GM18498 (cell line): Measurements from ENCODE around the gene KRTAP13-4.

Source experiments
- ATAC-seq: cut with Tn5 transposase; IDR thresholded peaks from one replicate; pipeline ENCODE4 v1.9.1; 2021; ENCODE audit warnings: mild to moderate bottlenecking, moderate library complexity; ENCODE audit not compliant: unreplicated experiment

Gene KRTAP13-4, protein sequence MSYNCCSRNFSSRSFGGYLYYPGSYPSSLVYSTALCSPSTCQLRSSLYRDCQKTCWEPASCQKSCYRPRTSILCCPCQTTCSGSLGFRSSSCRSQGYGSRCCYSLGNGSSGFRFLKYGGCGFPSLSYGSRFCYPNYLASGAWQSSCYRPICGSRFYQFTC

DNA sequence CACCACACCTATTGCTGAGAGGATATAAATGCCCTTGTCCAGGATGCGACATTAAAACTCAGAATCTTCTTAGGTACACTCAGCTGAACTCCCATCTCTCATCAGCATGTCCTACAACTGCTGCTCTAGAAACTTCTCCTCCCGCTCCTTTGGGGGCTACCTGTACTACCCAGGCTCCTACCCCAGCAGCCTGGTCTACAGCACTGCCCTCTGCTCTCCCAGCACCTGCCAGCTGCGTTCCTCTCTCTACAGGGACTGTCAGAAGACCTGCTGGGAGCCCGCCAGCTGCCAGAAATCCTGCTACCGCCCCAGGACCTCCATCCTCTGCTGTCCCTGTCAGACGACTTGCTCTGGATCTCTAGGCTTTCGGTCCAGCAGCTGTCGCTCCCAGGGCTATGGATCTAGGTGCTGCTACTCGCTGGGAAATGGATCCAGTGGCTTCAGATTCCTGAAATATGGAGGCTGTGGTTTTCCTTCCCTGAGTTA lies at the start of gene KRTAP13-4:
Gene KRTAP13-4, plus strand, starts transcription at position 51 of the 486 bp plus-strand sequence. Its CDS starts 56 bp downstream, at position 107.
- no peak for ATAC-seq

DNA sequence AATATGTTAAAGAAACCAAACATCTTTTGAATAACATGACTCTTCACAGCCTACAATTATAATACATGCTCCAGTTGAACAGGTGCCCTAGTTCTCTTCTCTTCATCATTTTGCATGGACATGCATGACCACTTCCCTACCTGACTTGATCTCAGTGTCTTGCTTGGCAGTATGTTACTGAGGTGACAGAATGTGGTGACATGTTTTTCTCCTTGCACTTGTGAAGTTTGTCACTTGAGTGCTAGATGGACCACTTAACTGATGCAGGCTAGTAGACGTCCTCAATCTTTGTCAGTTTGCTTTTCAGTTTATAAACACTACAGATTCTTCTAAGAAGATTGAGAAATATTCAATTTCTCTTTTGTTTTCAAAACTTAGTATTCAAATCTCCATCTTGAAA lies 47.8 kb upstream of the KRTAP13-4 start:
- no peak for ATAC-seq

DNA sequence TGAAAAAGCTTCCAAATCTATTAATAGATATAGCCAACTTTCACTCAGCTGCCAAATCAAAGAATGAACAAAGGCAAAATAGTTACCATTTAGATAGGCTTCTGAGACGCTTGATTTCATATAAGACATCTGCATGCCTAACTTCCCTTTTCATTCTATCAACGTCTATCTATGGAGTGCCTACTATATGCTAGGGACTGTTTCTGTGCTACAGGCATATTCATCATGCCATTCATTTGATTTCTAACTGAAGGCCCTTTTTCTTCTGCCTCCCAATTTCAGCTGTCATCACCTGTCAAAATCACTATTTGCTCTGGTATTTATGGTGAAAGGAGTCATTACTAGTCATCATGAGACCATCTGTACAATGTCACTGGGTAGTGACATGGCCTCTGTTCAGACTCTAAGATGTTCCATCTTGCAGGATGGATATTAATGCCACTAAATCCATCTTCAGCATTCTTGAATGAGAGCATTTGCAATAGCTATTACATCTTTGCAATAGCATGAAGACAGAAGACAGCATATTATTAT lies 38.5 kb upstream of the KRTAP13-4 start:
- ATAC-seq = no peak

DNA sequence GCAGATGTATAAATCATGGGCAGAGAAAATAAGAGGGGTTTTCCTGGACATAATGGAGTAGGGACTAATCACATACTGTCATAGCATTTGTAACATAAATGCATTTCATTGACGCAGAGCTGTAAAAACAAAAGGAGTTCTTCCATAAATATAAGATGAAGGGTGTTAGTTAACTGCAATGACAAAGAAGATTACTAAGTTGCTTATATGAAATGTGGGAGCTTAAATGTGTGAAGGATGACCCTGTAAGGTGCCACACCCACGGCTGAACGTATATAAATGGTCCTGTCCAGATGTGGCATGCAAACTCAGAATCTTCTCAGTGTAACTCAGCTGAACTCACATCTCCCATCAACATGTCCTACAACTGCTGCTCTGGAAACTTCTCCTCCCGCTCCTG lies 34.3 kb upstream of the KRTAP13-4 start, which contains the start of gene KRTAP13-1:
Gene KRTAP13-1, plus strand, starts transcription at position 301 of the 400 bp plus-strand sequence. Its CDS starts 56 bp downstream, at position 357.
- ATAC-seq = no peak

DNA sequence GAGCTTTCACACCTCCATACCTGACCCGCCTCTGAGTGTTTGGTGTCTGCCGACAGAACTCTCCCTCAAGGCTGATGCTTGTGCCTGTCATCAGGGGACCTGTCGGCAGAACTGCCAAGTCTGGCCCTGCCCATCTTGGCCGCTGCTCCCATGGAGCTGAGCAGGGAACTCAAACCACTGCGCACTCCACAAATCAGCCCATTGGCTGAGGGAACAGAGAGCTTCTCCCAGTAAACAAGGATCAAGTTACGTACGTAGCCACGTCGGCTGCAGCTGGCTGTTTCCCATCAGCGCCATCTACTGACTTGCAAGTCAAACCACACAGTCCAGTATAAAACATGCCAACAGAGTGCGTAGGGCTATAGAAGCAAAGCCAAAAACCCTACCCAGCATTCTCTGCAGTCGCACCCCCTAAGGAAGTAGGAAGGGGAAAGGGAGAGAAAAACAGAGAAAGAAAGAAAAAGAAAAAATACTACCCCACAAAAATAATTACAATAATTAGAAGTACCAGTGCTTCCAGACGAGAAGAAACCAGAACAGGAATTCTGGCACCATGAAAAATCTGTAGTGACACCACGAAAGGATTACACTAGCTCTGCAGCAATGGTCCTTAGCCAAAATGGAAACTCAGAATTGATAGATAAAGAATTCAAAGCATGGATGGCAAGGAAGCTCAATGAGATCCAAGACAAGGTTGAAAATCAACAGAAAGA lies 21.1 kb upstream of the KRTAP13-4 start:
- ATAC-seq = no peak

DNA sequence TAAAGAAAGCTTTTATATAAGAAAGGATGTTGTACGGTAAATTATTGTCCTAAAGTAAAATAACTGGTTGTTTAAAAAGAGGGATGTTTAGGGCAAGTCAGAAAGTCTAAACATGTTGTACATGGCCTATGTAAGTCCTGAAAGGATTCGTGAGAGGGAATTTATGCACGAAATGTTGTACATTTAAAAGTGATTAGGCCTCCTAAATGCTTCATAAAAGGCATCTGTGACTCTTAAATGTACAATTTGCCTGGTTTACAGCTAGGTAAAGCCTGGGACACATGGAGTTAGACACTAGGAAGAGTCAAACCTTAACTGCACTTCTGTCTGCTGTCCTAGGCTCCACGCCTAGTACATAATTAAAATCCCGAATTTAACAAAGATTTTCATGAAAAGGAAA lies 14.0 kb upstream of the KRTAP13-4 start:
- ATAC-seq = no peak

DNA sequence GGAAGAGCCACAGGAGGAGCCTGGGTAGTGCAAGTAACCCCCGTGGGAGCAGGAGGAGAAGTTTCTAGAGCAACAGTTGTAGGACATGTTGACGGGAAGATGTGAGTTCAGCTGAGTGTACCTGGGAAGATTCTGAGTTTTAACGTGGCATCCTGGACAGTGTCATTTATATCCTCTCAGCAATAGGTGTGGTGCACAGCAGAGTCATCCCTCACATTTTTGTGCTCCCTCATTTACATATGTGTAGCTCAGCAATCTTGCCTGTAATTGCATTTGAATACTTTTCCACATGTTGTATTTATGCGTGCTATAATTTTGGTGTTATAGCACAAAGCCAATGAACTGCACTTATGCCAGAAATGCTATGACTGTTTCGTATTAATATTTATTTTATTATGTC lies 4.2 kb upstream of the KRTAP13-4 start, which contains the start of gene KRTAP13-3:
Gene KRTAP13-3, minus strand, starts transcription at position 101 of the 400 bp plus-strand sequence. Its CDS starts 14 bp downstream, at position 87.
- no peak for ATAC-seq

DNA sequence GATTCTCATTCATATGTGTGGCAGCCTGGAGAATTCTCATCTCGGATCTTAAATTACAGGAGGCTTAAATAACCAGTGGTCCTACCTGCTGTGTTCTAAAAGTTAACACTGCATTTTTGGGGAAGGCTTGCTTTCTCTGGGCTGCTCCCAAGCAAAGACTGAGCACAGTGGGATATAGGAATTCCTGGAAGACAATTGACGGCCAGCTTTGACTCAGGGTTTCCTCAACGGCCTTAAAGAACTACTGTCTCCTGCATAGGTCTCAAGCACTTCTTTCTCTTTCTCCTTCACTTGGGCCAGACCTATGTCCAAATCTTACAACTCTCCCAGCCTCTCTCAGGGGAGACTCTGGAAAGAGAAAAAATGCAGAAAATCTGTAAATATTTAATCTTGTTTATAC lies 3.3 kb upstream of the KRTAP13-4 start:
- ATAC-seq = no peak

DNA sequence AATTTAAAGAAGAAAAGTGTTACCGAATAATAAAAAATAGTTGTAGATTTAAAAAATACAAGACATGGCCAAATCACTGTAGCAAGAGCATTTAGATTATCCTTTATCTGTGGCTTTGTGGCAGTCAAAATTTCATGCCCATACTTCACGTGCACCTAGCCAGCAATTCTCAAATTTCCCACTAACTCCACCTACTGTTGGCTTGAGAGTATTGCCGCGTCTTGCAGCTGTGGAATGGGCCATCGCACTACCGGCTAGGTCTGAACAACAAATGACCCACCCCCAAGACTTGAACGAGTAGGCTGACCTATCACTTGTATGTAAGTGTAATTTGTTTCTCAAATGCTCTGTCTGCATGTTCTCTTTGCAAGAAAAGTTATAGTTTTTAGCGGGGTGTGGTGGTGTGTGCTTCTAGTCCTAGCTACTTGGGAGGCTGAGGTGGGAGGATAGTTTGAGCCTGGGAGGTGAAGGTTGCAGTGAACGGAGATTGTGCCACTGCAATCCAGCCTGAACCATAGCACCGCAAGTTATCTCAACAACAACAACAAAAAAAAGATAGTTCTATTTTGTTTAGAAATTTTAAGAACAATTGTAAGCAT lies 4.1 kb downstream of the KRTAP13-4 start:
- no peak for ATAC-seq

DNA sequence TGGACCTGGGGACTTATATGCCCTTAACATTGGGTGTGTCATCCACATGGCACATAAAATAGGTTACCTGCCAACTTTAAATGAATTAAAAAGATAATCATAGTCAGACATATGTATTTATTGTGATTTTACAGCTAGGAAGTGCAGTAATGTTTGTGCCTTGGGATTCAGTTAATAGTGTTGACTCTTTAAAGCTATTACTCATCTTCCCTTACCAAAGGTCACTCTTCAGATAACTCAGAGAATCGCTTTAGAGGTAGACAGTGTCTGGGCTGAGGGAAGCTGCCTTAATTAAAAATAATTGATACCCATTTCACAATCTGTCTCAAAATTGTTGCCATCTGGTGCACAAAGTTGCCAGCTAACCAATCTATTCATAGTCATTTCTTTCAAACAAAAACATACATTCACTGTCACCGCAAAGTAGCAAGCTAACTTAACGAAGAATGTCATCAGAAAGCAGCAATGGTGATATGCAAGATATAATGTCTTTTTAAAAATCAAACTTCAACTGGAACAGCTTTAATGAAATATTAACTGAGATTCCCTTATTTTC lies 7.1 kb downstream of the KRTAP13-4 start:
- no peak for ATAC-seq

DNA sequence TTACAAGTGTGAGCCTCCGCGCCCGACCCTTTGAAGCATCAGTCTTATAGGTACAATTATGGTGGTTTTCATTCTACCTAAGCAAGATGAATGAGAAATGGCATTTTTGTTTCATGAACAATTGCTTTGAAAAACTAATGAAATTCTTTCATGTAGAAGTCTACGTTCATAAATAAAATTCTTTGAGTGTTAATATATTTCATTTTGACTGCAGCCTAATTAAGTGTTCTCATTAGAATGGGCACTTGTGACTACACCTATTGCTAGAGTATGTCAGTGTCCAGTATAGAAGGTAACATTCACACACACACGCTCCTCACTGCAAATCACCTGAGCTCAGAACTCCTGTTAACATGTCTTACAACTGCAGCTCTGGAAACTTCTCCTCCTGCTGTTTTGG lies 10.0 kb downstream of the KRTAP13-4 start, which contains the start of gene KRTAP15-1:
Gene KRTAP15-1, plus strand, starts transcription at position 301 of the 400 bp plus-strand sequence. Its CDS starts 53 bp downstream, at position 354.
- no peak for ATAC-seq

DNA sequence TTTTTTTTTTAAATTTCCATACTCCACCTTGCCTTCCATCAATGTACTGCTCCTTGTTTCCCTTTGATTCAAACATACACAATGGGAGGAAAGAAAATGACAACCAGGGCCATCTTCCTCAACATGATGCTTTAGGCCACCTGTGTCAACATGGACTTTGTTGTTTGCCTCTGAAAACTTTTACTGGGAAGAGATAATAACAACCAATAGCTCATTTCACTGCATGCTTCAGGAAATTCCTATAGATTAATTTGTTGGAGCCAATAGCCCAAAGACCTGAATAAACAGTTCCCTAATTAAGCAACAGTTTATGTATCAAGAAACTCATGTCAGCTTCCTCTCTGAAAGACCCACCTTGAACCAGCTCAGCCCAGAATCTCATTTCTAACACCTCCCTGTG lies 13.2 kb downstream of the KRTAP13-4 start:
- ATAC-seq = no peak

DNA sequence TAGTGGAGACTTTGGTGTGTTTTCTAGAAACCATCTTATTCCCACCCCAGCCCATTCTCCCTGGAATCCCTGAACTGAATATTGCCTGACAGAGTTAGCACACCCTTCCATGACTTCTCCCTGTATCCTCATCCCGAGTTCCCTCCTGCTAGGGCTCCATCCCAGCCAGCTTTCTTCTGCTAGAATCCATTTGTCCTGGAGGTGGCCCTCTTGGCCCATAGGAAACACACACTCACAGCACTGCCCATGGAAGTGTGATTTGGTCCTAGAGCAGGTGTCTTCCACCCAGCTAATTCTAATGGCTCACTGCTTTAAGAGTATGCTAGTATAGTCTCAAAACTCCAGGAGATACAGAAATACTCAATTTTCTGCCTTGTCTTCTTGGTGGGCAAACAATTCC lies 14.2 kb downstream of the KRTAP13-4 start:
- ATAC-seq = no peak

DNA sequence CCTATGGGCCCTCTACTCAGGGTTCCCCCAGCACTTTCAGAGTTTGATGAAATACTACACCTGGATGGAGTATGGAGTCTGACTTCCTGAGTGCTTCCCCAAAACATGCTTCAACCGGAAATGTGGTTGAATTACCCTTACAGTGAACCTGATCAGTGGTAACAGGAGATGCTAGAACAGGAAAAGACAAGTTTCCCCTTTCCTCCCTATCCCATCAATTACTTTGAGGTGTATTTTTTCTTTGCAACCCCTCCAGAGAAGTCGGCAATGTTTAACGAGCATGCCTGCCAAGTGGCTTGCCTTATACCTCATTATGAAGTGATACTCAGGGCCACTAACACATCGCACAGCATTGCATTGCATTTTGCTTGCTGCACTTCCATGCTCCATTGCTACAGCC lies 17.0 kb downstream of the KRTAP13-4 start:
- no peak for ATAC-seq

DNA sequence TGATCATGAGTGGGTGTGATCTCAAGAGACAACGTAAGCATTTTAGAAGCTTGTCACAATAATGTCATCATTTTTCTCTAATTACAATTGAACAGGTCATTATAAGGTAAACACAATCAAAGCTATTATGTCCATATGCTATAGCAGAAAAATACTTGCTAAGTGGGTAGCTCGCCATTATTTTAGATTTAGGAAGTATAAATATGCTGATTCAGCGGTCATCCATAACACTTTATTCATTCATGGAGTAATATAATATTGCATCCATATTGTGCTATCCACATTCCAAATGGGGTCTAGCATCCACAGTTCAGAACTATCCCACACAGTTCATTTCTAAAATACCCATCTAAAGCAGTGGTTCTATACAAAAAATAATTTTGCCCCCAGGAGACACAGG lies 18.5 kb downstream of the KRTAP13-4 start:
- no peak for ATAC-seq

DNA sequence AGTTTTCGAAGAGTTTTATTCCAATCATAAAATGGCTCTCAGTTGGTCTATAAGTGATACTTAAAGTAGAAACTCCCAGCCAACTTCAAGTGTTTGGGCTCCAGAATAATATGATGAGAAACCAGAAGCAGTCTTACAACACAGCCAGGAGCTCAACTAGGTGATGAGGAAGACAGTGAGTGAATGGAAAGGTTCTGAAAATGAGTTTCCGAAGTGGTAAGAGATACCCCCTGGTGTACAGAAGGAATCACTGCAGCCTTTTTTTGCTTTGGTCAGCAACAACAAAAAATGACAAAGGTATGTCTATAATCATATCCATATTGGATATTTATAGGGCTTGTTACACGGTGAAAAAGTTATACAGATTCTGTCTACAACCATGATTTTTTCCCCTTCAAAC lies 33.7 kb downstream of the KRTAP13-4 start:
- ATAC-seq = no peak

DNA sequence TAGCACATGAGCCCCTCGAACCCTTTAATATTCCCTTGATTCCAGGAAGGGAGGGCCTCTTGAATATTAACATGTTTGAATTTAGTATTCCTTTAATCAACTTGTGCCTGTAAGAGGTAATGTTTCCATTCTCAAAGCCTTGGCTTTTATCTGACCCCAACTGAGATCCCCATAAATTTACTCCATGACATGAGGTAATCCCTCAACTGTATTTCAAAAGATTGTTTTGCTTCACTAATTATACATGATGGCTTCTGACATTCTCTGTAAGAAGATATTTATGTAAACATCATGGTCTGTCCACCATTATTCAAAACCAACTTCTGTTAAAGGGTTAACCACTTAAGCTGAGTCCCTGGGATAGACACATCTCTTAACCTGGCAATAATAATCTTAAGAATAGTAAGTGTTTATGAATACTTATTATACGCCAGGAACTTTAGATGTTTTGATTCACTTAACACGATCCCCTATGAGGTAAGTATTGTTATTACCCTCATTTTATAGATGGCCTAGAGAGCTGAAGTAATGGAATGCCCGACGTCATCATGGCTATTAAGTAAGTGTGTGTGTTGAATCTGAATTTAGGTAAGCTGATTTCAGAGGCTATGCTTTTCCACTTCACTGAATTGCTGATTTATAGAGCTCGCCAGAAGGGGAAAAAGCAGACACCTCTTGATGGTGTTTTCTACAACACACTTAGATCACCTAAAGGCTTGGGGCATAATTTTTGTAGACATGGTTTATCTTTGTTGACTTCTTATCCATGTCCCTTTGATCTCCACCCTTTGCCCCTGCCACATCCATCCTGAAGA lies 39.1 kb downstream of the KRTAP13-4 start:
- ATAC-seq = no peak

DNA sequence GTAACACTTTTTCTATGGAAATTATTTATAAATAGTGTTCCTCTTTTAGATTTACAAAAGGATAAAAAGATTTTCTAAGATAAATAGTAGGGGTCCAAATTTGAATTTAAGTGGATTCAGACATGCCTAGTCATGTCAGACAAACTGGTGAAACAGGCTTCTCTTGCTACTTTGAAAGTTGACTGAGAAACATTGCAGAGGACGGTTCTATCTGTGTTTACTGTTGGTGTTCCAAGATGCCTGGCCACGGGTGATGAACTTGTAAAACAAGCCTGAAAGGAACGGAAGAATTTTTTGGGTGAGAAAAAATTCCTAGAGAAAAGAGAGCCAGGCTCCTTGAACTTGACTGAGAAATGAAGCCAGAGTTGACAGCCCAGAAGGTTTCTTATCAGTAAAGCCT lies 48.0 kb downstream of the KRTAP13-4 start:
- no peak for ATAC-seq

DNA sequence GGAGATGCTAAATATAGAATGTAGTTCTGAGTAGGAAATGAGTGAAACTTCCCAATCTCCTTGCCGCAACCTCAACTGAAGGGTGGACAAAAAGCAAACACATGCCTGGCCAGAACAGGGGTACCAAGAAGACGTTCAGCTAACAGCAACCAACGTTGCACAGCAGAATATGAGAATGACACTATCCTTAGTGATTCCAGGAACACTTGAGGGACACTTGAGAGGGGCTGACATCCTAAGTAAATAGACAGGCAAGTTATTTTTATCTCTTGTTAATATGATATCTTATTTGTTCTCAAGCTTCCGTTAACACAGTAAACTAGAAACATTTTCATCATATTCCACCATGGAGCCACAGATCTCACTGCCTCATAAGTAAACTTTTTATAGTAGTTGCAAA lies 49.2 kb downstream of the KRTAP13-4 start:
- ATAC-seq = no peak

DNA sequence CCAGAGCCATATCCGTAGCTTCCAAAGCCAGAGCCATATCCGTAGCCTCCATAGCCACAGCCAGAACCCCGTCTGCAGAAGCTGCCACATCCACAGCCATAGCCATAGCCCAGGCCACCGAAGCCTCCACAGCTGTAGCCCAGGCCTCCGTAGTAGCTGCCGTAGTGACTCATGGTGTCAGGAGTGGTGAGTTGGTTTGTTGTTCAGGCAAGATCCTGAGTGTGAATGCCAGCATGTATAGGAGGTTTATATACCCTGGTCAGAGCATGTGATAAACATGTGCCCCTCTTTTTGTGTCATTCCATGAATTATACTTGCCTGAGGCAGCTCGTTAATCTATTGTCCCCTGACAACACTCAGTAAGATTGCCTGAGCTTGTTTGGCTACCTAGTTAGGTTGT lies 50.1 kb downstream of the KRTAP13-4 start, which contains the start of gene KRTAP19-1:
Gene KRTAP19-1, minus strand, starts transcription at position 223 of the 400 bp plus-strand sequence. Its CDS starts 50 bp downstream, at position 173.
- no peak for ATAC-seq
